Activated CD4-positive, alpha-beta T cell treated with anti-CD3 and anti-CD28 coated beads, Interleukin-2, amount 50 U/mL, for 48 hours (primary cell): ENCODE results near the gene HPSE2.
"Not testable (repeated sequence)": the region's sequence is repeated elsewhere in the genome, so short reads cannot be mapped to it uniquely, and the experiment has no call there.

ENCODE experiments used
- DNase-seq, 2 experiments: peaks; one replicate each; pipeline ENCODE4 v3.0.0-alpha.2; 2020

The HPSE2 gene

GRCh38 chr10:98916526-98917125 is 319.0 kb downstream of the HPSE2 start:
- DNase-seq, result no peak

GRCh38 chr10:98915911-98916310 is 319.7 kb downstream of the HPSE2 start:
- no peak for DNase-seq

- DNase-seq, result no peak
These were observed 325.1 kb downstream of the HPSE2 start for GRCh38 chr10:98910546-98910945.

- DNase-seq, result no peak
These were observed 325.6 kb downstream of the HPSE2 start for GRCh38 chr10:98910048-98910447.

GRCh38 chr10:98908868-98909267 is 326.8 kb downstream of the HPSE2 start:
- DNase-seq, result no peak

DNA sequence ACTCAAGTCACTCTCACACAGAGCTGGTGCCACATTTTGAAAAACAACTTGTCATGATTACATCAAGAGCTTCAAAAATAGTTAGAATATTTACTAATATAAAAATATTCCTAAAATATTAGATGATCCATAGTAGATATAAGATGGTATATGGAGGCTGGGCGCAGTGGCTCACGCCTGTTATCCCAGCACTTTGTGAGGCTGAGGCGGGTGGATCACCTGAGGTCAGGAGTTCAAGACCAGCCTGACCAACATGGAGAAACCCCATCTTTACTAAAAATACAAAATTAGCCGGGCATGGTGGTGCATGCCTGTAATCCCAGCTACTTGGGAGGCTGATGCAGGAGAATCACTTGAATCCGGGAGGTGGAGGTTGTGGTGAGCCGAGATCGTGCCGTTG is 327.4 kb downstream of the HPSE2 start:
- not testable (repeated sequence) for DNase-seq

- no peak for DNase-seq
These were observed 334.1 kb downstream of the HPSE2 start for GRCh38 chr10:98901441-98902110.

DNA sequence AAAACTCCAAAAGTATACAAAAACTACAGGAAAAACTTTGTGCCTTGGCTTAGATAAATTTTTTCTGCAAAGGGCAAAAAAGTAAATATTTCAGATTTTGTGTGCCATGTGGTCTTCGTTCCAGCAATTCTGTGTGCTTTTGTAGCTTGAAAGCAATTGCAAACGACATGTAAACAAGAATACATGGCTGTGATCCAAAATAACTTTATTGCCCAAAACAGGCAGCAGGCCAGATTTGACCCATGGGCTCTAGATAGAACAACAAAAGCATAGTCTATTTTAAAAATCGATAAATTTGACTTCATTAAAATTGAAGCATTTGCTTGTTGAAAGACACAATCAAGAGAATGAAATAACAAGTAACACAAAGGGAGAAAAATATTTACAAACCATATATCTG is 336.6 kb downstream of the HPSE2 start:
- DNase-seq, result no peak

DNA sequence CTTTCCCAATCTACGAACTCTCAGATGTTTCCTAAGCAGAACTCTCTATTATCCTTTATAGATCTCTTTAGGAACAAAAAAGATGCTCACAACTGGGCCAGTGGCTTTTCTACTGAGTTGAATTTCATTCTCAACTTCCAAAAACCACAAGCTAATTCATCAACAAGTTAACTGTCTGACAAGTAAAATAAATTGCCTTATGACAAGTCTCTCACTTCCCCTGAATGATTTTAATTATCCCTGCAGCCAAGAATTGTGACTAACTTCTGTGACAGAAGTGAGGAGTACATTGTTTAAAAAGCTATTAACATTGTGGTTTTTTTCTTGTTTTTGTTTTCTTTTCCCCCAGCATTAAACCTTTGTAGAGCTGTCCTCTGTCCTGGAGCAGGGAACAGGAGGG is 343.1 kb downstream of the HPSE2 start:
- DNase-seq, result no peak

- no peak for DNase-seq
These were observed 349.0 kb downstream of the HPSE2 start for GRCh38 chr10:98886686-98887085.

GRCh38 chr10:98885378-98885777 is 350.3 kb downstream of the HPSE2 start:
- DNase-seq, result no peak

- no peak for DNase-seq
These were observed 353.9 kb downstream of the HPSE2 start for GRCh38 chr10:98881789-98882188.

DNA sequence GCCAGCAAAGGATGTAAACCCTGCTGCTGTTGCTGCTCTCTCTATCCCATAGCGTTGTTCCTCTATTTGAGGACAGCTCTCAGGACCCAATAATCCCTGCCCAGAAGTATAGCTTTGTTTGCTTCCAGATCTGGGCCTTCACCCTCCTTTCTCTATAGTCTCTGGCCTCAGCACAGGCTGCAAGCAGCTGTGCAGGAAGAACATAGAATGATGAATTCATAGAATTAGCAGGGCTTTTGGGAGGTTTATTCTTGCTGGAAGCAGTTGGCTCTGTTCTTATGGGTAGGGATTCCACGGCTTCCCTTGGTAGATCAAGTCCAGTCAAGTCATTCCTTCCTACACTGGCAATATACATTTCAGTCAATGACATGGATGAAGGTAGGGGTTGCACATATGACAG is 354.7 kb downstream of the HPSE2 start:
- DNase-seq, result no peak

DNA sequence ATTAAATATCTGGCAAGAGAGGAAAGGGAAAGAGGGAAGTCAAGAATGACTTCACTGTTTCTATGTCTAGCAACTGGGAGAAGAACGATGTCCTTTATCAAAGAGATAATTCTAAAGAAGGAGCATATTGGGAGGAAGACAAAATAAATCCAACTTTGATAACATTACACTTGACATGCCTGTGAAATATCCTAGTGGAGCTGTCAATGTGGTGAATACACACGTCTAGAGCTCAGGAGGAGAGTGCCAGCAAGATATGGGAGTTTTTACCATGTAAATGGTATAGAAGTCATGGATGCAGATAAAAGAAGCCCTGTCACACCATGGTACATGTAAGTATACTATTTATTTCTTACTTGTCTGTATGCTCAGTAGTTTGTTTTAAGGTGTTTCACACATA is 356.7 kb downstream of the HPSE2 start:
- DNase-seq, result no peak

DNA sequence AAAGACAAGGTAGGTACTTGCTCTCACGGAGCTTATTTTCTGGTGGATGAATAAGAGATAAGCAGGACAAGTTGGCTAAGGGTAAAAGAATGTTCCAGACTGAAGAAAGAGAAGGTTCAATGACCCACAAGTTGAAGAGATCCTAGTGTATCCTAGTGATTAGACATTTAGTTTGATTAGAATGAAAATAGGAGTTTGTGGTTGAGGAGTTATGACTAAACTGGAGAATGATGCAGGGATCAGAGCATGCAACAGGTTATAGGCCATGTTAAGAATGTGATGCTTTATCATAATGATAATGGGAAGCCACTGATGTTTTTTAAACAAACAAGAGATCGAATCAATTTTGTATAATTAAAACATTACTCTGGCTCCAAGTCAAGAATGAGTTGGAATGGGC is 357.2 kb downstream of the HPSE2 start:
- DNase-seq, result no peak

DNA sequence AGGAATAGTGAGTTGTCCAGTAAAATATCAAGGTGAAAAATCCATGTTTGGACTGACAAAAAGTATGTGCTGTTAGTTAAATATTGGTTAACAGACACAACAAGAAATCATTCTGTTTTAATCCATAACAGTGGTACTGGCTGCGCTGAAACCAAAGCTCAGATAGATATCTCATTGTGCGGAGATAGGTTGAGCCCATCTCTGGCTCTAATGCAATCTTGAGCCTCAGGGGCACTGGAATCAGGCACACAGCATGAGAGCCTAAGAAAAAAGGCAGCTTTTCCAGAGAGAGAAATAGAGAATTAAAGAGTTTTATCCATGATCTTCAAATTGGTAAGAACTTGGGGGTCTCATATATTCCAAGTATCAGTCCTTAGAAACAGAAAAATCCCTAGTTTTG is 373.7 kb downstream of the HPSE2 start:
- DNase-seq, result no peak

DNA sequence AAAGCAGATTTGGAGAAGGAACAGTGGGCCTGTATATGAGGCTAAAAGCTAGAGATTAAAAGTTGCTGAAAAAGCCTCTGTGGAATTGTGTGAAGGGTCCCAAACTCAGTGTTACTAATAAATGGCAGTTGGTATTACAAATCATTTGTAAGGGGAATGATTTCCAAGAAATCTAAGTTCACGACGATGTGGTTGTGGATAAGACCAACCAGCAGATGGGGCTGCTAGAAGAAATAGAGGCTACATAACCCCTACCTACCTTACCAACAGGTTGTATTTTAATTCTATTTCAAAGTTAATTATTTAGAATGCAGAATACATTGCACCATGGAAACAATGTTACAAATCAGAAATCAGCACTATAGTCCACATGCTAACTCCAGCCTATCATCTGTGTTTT is 377.1 kb downstream of the HPSE2 start:
- no peak for DNase-seq

GRCh38 chr10:98855403-98856189 is 380.1 kb downstream of the HPSE2 start:
- DNase-seq, result no peak

- DNase-seq, result no peak
These were observed 383.0 kb downstream of the HPSE2 start for GRCh38 chr10:98852686-98853085.

DNA sequence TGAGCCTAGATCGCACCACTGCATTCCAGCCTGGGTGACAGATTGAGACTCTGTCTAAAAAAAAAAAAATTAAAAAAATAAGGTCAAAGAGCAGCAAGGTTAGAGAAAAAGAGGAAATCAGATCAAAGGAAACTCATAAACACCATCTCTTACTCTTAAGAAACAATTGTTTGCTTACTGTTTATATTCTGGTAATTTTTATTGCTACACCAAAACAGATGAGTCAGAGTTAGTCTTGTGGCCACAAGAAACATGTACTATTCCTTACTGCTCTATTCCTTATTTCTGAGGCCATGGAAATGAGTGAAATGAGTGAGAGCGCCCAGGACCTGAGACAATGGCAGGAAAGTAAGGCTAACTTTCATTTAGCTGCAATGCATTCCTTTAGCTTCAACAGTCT is 387.3 kb downstream of the HPSE2 start:
- no peak for DNase-seq

GRCh38 chr10:98846787-98847186 is 388.9 kb downstream of the HPSE2 start:
- no peak for DNase-seq

- no peak for DNase-seq
These were observed 402.1 kb downstream of the HPSE2 start for GRCh38 chr10:98833542-98833941.

GRCh38 chr10:98832738-98833137 is 402.9 kb downstream of the HPSE2 start:
- no peak for DNase-seq

- DNase-seq, result no peak
These were observed 403.5 kb downstream of the HPSE2 start for GRCh38 chr10:98832196-98832595.
